NK-92 (cell line): ENCODE measurements around the gene CPED1.
"Not testable (repeated sequence)": the region's sequence is repeated elsewhere in the genome, so short reads cannot be mapped to it uniquely, and the experiment has no call there.

Experiments used
- DNase-seq: peaks from one replicate; lab custom pipeline; 2025; ENCODE audit not compliant: unreplicated experiment; lab: John Stamatoyannopoulos, UW

Gene CPED1

GRCh38 chr7:121039510-121039822, 51.0 kb downstream of the CPED1 start:
- DNase-seq, result no peak

DNA sequence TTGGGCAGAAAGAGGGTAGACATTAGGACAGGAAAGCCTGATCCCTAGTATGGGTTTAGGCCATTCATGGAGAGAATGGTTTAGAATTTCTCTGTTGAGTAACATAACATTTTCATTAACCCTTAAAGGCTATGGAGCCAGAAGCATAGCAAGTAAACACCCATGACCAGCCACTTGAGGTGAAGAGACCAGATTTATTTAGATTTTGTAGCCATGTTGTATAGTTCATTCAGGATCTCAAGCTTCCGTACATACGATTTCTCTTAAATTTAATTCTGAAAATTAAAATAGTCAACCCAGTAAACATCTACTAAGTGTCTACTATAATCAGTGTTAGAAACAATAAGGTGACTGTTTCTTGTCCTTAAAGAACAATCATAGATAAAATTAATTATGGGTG, 51.5 kb downstream of the CPED1 start:
- no peak for DNase-seq

DNA sequence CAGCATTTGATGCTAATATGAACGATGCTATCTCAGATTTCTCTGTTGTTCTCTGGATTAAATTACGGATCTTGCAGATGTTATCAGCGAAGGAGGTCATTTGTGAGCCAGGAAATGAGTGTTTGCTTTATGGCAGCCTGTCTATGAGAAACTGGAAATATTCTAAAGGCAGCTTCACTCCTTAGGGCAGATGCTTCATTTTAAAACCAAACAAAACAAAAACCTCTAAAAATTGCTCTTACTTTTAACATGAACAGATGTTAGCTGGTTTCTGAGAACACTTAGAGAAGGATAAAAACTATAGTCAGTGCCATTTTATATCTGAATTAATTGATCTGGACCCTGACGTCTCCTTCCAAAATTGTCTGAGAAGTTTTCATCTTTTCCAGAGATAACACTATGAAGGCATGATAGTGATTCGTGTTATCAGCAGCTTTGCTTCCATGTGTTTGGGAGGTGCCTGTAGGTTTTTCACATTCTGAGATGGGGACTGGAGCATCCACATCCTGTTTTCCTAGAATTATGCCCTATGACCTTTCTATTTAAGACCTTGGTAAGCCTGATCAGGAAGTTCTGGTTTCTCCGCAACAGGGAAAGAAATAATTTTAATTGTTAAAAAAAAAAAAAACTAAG, 53.1 kb downstream of the CPED1 start:
- DNase-seq, result no peak

GRCh38 chr7:121042195-121042594, 53.7 kb downstream of the CPED1 start:
- DNase-seq, result no peak

DNA sequence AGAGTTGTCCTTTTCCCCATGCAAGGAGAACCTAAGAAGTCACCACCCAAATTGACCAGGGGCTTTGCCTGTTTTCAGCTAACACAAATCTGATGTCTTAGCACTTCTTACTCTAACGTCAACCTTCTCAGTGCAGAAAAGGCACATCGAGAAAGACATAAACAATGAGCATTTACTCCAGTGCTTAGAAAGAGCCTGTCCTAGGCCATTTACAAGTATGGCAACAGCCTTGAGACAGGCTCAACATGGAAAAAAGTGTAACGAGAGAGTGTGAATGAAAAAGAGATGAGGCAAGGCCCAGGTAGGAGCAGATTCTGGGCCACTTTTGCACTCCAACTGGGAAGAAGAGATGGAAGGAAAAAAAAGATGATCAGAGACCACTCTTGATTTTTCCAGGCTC, 54.4 kb downstream of the CPED1 start:
- DNase-seq, result no peak

DNA sequence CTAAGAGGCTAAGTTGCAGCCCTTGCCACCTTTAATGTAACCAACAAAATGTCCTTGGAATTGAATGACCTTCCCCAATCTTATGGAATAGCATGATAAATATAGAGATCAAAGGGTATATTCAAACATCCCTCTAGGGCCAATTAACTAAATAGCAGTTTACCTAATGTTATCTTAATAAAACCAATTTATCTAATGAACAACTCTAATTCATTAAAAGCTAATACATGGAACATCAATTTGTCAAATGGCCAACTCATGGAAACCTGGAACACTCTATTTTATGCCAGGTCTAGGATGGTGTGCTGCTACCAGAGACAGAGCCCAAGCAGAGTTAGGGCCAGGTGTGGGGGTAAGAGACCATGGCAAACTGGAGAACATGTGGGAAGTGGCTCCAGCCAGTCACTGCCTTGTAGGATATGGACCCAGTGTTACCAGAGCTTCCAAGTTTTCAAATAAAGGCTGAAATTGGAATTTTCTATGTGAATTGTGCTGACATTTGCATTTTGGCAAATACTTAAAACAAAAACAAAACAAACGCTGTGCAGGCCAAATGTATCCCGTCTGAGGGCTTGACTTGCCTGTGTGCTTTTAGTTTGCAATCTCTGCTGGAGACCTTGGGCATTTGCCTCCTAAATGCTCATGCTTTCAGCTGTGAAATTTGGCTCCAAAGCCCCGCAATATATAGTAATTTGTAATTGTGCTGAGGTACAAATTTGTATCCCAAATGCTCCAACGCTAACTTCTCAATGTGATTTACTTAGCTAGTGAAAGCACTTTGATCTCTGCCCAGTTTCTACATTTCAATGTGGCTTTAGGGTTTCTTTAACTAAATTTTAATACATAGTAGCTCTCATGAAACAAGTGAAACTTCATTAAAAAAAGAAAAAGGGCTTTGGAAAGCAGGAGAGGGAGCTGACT, 55.1 kb downstream of the CPED1 start:
- no peak for DNase-seq

GRCh38 chr7:121045090-121045489, 56.6 kb downstream of the CPED1 start:
- no peak for DNase-seq

DNA sequence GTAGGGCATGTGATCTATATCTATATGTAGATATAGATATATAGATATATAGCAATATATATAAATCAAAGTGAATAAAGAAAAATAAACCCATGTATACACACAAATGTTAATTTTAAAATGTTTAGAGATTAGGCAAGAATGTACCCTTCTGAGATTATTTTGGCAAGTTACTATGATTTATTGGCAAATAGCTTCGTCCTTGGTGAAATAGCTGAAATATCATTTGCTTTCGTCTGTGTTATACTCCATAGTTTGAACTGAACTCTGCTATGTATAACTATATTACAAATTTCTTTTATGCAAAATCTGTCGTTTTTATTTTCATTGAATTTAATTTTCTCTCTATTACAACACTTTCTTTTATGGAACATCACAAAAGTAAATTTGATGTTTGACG, 57.5 kb downstream of the CPED1 start:
- no peak for DNase-seq

- DNase-seq, result no peak
Observed at GRCh38 chr7:121046893-121047468, 58.5 kb downstream of the CPED1 start.

- no peak for DNase-seq
Observed at GRCh38 chr7:121048195-121048594, 59.7 kb downstream of the CPED1 start.

DNA sequence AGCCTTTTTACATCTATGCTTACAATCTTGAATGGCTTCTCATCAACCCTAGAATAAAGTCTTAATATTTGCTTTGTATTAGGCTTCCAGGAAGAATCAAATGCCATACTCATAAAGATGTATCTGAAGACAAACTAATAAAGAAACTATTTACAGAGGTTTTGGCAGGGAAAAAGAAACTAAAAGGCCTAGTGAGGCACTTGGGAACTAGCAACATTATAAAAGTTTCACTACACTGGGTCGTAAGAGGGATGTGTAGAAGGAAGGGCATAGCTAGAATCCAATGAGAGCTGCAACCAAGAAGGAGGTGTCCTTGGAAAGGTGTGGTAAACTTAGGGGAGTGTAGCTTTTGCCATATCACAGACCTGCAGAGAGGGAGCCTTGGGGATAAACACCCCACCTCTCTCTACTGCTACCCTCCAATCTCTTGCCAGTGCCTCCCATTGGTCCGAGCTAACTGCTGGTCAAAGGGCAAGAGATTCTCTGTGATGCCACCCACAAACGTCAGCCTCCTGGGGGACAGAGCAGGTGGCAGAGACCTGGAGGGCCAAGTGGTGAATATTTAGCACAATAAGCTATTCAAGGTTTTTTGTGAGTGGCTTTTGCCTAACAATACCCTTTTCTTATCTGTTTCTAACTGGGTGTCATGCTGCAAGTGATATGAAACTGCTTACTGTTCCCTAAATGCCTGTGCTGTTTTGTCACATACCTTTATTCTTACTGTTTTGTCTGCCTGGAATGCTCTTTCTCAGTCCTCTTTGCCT, 60.7 kb downstream of the CPED1 start:
- no peak for DNase-seq

DNA sequence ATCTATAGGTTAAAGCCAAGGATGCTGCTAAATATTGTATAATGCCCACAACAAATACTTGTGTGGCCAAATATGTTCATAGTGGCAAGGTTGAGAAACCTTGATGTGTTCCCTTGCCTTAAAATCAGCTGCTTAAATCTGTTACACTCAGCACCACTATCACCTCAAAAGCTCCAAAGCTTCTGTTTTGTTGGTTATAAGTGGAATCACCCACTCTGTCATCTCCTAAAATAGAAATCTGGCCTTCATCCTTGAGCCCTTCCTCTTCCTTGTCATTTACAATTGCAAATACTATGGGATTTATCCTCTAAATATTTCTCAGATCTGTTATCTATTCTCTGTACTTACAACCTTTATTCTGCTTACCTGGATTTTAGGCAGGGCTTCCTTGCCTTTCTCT, 61.4 kb downstream of the CPED1 start:
- no peak for DNase-seq

DNA sequence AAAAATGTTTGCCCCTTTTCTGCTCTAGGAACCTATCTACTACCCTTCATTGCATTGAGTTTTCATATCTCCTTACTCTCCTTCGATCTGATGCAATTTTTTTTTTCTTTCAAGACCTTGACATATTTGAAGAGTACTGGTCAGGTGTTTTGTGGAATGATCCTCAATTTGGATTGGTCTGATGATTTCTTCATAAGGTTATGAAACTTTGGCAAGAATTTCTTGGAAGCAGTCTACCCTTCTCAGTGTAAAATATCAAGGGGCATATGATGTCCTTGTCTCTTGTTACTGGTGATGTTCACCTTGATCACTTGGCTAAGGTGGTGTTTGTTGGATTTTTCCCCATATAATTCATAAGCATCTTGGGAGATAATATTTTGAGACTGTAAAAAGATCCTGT, 64.7 kb downstream of the CPED1 start:
- no peak for DNase-seq

DNA sequence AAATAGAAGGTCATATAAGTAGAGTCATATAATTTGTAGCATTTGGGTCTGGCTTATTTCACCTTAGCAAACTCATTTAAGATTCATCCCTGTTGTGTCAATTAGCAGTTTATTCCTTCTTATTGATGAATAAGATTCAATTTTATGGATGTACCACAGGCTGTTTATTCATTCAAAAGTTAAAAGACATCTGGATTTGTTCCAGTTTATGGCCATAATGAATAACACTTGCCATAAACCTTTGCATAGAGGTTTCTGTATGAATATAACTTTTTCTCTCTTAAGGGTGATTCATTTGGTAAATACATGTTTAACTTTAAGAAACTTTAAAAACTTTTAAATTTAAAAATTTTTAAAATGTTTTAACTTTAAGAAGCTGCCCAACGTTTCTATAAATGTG, 66.4 kb downstream of the CPED1 start:
- no peak for DNase-seq

- DNase-seq, result no peak
Observed at GRCh38 chr7:121057878-121058277, 69.4 kb downstream of the CPED1 start.

- no peak for DNase-seq
Observed at GRCh38 chr7:121058975-121059374, 70.5 kb downstream of the CPED1 start.

DNA sequence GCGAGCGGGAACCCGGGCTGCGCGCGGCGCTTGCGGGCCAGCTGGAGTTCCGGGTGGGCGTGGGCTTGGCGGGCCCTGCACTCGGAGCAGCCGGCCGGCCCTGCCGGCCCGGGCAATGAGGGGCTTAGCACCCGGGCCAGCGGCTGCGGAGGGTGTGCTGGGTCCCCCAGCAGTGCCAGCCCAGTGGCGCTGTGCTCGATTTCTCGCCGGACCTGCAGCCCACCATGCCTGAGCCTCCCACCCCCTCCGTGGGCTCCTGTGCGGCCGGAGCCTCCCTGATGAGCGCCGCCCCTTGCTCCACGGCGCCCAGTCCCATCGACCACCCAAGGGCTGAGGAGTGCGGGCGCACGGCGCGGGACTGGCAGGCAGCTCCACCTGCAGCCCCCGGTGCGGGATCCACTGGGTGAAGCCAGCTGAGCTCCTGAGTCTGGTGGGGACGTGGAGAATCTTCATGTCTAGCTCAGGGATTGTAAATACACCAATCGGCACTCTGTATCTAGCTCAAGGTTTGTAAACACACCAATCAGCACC, 71.5 kb downstream of the CPED1 start:
- DNase-seq, result not testable (repeated sequence)

GRCh38 chr7:121061677-121062582, 73.4 kb downstream of the CPED1 start:
- no peak for DNase-seq

DNA sequence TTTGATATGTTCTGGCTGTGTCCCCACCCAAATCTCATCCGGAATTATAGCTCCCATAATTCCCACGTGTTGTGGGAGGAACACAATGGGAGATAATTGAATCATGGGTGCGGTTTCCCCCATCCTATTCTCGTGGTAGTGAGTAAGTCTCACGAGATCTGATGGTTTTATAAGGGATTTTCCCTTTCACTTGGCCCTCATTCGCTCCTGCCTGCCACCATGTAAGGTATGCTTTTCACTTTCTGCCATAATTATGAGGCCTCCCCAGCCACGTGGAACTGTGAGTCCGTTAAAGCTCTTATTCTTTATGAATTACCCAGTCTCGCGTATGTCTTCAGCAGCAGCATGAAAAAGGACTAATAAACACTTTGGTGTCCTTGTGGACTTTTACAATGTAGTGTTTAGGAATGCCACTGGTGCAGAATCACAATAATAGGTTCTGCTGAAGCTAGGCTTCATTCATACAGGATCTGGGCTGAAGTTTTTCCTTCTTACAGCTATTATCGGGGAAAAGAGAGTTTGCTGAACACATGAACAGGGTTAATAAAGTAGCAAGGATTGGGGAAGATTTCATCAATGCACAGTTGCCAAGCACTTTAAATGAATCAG, 74.3 kb downstream of the CPED1 start:
- no peak for DNase-seq

DNA sequence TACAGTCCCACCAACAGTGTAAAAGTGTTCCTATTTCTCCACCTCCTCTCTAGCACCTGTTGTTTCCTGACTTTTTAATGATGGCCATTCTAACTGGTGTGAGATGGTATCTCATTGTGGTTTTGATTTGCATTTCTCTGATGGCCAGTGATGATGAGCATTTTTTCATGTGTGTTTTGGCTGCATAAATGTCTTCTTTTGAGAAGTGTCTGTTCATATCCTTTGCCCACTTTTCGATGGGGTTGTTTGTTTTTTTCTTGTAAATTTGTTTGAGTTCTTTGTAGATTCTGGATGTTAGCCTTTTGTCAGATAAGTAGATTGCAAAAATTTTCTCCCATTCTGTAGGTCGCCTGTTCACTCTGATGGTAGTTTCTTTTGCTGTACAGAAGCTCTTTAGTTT, 79.2 kb downstream of the CPED1 start:
- DNase-seq, result not testable (repeated sequence)
